Activated gamma-delta T cell treated with Interleukin-2 at 50 U/mL for 16 hours (primary cell): Measurements from ENCODE around the gene CTNNBIP1.
"Not testable (repeated sequence)": the region's sequence is repeated elsewhere in the genome, so short reads cannot be mapped to it uniquely, and the experiment has no call there.

Experiments used
- DNase-seq: peaks from one replicate; pipeline ENCODE4 v3.0.0-alpha.2; 2020

Gene CTNNBIP1, protein sequence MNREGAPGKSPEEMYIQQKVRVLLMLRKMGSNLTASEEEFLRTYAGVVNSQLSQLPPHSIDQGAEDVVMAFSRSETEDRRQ

DNA sequence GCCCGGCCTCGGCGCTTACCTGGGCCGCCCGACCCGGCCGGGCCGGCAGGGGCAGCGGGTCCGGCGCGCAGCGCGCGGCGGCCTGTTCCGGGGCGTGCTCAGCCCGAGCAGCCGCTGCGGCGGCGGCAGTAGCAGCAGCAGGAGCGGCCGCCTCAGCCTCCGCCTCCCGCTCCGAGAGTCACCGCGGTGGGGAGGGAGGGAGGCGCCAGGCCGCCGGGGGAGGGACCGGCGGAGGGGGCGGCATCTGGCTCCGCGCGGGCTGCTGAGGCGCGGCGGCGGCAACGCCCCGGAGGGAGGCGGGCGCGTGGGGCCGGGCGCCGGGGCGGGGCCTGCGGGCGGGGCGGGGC, at the start of gene CTNNBIP1:
Gene CTNNBIP1 (minus strand): TSS at position 194 of the 347 bp plus-strand sequence. CDS start 38,205 bp downstream, outside the sequence.
- no peak for DNase-seq

DNA sequence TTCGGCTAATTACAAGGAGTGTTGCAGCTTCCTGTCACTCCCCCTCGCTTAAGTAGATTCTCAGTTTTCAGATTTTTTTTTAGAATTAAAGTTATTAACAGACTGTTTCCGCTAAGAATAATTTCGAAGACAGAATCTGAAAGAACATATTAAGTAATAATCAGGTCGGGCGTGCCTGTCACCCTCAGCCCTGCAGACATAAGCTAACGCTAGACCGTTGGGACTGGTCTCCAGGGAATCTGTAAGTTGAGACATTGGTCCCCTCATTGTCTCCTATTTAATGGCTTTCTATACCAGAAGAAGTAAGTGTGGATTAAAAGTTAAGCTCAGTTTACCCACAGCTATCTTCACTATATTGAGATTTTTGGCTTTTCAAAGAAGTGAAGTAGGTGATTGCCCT, 47.7 kb upstream of the CTNNBIP1 start:
- DNase-seq: no peak

DNA sequence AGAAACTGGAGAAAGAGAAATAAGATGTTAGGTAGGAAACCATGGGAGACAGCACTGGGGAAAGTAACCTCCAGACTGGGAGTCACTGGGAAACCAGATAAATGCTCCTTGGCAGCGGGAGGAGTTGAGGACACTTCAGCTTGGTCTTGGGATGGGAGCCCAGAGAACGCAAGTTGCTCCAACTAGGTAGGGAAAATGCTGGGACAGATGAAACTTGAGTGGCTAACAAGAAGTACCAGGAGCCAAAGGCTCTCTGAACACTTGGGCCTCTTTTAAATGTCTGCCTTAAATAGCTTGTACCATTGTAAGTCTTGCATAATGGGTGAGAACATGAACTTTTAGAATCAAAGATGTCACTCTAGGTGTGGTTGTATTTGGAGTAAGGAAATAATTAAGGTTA, 36.2 kb upstream of the CTNNBIP1 start:
- no peak for DNase-seq

DNA sequence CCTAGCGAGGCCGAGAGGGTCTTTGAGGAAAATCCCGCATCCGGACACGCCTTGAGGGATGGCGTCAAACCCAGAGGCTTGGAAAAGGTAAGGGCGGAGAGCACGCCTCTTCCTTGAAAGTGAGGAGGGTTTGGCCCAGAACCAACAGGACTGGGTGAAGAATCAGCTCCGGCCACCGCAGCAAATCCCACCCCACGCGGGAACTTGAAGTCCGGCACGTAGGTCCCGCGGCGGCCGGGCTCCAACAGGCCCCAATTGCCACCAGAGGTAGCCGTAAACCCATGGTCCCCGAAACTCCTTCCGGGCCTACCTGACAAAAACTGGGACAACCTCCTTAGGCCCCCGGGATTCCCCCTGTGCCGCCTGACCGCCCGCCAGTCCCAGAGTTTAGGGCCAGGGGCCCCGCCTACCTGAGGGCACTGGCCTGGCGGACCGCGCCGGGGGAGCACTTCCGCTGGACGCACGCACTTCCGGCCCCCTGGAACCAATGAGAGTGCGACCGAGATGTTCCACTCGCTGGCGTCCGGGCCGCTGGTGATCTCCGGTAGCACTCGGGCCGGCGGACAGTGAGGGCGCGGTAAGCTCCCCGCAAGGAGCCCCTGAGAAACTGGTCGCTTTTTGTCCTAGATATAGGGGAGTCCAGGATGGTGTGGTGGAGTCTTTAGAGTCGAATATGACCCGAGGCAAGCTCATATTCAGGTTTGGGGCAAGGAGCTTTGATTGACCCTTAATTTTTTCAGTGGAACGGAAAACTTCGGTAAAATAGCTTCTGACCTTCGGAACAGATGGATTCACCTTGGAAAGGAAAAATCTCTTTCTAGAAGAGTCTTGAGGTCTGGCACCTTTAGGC, 33.1 kb upstream of the CTNNBIP1 start, which contains the start of the genes LZIC and NMNAT1:
Gene LZIC (minus strand): TSS at position 453 of the 850 bp plus-strand sequence. CDS start 6,772 bp downstream, outside the sequence.
Gene NMNAT1 (plus strand): TSS at position 537 of the 850 bp plus-strand sequence. CDS start 28,599 bp downstream, outside the sequence.
- DNase-seq: peak; percentile 86

DNA sequence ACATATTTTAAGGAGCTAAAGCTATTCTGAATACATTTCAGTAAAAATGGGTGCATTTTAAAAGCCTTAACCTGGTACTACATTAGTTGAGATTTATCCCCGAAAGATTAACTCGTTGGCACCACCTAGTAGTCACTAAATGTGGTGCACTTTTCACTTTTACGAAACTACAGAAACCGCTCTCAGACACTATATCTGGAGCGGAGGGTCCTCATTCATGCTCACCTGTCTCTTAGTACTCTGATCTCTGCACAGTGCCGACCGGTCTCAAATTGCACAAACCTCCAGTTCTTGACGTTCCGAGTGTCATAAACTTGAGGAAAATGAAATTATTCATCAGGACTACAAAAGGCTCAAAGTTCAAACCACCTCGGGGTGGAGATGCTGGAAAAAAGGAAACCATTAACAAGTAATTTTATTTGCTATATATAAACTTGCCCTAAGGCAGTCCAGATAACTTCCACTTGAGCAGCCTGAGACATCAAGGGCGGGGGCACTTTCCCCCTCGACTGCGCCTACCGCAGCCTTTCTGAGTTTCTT, 32.4 kb upstream of the CTNNBIP1 start:
- DNase-seq: peak; percentile 6

DNA sequence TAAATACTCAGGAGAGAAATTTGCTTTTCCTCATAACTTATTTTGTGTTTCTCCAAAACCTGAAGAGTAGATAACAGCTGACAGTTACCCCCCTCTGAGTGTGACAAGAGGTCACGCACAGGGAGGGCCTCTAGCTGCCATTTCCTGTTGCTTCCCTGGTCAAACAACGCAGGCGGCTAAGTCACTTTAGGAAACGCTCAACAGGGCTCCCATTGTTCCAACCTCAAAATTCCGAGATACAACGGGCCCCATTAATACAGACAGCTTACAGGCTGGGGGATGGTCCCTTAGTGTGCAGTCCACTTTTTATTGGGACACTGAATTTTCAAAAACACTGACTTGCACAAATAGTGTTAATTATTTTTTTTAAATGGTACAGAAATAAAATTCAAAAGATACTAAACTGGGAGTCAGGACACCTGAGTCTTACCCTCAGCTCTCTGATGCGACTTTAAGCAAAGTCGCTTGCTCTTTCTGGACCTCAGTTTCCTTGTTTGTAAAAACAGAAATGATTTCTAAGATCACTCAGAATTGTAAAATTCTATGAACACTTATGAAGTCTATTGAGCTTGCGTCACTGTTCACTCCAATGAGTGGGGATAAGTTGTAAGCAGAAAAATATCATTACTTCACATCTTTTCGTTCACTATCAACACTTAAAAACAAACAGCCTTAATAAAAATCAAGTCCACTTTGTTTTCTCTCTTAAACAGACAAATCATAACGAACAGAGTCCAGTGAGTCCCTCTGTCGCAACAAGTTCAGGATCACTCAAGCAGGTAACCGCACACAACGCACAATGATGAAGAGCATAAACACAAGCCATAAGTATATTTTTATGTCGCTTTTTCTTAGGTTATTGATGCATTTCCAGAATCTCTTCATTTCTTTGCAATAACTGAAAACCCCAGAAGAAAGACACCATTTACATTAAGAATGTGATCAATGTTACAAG, 19.6 kb upstream of the CTNNBIP1 start:
- DNase-seq: no peak

DNA sequence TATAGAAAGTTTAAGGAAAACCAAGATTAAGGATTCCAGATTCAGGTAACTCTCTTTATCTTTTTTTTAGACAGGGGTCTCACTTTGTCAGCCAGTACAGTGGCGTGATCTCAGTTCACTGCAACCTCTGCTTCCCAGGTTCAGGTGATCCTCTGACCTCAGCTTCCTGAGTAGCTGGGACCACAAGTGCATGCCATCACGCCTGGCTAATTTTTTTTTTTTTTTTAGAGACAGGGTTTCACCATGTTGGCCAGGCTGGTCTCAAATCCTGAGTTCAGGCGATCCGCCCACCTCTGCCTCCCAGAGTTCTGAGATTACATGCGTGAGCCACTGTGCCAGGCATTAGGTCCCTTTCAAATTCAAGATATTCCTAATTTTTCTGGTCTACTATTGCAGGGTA, 17.2 kb upstream of the CTNNBIP1 start:
- no peak for DNase-seq

DNA sequence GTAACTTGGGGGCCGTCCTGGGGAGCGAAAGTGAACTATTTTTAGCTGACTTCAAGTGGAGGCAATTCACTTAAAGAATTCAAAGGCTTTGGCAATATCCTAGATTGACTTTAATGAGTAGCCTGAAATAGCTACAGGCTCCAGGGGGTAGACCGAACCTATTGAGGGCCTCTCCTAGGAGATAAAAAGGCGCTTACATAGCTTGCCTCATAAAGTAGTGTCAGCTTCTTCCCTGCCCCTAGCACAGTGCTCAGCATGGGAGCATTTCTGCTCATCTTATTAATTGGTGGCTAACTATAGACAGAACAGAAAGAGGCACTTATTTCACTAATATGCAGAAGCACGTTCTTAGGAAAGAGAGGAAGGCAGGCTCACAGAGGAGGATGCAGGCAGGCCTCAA, 12.3 kb upstream of the CTNNBIP1 start:
- DNase-seq: no peak

DNA sequence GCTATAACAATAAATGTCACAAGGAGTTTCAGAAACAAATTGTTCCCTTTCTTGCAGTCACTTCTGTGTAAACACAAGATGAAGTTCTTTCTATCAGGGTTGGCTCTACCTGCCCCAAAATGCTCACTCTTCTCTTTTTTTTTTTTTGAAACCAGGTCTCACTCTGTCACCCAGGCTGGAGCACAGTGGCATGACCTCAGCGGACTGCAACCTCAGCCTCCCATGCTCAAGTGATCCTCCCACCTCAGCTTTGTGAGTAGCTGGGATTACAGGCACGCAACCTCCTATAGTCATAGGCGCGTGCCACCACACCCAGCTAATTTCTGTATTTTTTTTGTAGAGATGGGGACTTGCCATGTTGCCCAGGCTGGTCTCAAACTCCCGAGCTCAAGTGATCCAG, 10.5 kb upstream of the CTNNBIP1 start:
- DNase-seq: no peak

DNA sequence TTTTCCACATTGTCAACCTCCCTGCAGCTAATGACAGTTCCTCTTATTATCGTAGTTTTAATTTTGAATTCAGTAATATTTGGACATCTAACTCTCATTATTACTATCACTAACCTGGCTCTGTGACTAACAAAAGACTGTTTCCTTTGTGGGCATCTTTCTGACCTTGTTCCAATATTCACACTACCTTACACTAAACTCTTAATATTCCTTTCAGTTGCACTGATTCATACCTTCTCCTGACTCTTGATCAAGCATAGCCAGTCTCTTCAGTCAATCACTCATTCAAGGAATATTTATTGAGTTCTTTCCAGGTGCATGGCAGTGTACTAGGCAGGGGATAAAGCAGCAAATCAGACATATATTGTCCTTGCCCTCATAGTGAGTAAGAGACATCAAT, 7.8 kb upstream of the CTNNBIP1 start:
- DNase-seq: no peak

DNA sequence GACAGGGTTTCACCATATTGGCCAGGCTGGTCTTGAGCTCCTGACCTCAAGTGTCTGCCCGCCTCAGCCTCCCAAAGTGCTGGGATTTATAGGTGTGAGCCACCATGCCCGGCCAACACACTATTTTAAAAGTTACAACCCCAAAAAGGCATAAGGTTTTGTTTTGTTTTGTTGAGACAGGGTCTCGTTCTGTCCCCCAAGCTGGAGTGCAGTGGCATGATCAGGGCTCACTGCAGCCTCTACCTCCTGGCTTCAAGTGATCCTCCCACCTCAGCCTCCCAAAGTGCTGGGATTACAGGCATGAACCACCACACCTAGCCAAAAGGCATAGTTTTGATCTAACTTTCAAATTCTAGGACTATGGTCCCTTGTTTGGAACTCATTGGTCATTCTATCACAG, 7.4 kb upstream of the CTNNBIP1 start:
- DNase-seq: not testable (repeated sequence)

DNA sequence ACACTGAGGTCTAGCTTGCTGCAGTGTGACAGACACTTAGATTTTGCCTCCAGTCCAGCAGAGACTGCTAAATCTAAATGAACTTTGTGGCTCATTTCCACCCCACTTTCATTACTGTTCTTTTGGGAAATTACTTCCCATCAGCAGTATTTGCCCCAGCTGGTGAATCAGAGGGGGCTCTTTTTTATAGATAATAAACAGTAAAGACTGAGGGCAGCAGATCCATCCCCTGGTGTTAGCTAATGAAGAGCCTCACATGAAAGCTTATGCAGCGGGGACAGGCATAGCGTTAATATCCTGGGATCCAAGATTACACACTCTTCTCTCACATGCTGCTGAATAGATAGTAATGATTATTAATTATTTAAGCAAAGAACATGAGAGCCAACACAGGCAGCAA, 6.4 kb upstream of the CTNNBIP1 start:
- DNase-seq: no peak

DNA sequence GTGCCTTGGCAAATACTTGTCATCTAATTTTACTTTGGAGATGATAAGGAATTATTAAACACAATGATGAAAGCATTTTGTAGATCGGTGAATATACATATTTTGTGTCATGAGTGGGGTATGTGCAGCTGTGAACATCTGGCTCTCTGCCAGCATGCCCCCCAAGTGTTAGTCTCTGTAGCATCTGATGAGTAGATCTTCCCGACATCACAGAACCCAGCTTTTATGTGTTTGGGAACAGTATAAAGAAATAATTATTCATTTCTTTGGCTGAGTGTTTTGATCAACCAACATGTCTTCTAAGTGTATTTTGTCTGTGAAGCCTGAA, 4.5 kb upstream of the CTNNBIP1 start:
- DNase-seq: no peak

DNA sequence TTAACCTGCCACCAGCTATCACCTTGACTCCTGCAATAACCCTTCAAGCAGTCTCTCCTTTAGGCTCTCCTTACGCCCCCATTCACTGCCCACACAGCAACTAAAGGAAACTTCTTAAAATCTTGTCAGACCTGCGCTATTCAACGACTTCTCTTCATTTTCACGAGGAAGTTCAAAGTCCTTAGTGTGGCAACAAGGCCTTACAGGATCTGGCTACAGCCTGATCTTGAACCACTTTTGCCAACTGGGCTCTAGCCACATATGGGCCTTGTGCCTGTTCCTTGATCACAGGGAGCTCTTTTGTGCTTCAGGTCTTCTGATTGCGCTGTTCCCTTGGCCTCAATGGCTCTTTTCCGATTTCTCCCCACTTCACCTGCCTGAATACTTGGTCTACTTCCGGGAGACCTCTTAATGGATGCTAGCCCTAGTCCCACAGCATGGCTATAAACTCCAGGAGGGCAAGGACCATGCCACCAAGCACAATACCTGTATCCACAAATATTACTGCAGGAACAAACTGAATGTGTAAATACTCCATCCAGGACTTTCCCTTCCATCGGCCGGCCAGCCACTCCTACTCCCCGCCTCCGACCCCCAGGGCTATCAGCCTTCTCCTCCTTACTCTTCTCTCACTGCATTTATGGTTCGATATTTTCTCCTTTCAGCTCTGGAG, 2.3 kb upstream of the CTNNBIP1 start:
- no peak for DNase-seq

DNA sequence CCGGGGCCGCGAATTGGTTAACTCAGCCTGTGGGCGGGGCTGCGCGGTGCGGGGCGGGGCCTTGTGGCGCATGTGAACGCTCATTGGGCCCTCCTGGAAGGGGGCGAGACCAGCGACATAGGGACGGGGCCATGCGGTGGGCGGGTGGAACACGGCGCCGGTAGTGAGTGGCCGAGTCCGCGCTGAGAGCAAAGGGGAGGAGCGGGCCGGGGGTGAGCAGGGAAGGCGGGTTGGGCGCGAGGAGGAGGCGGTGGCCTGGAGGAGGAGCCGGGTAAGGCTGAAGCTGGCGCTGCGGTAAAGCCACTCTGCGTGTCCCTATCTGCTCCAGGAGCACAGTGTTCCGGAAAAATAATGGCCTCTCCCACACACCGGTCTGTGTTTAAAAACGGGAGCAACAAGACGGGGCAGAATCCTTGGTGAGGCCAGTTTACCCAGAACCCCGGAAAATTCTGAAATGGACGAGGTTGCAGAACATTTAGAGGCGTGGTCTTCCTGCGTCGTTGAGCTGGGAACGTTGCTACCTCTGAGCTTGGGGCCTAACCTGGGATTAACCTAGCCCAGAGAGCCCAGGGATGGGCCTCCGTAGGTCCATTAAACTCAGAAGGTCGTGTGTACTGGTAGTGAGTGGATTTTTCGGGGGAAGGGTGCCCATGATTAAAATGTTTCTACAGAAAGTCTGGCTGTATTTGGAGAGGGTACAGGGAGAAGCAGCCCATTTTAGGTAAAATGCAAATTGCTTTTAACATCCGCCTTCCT, 532 bp upstream of the CTNNBIP1 start:
- peak; percentile 100 for DNase-seq

DNA sequence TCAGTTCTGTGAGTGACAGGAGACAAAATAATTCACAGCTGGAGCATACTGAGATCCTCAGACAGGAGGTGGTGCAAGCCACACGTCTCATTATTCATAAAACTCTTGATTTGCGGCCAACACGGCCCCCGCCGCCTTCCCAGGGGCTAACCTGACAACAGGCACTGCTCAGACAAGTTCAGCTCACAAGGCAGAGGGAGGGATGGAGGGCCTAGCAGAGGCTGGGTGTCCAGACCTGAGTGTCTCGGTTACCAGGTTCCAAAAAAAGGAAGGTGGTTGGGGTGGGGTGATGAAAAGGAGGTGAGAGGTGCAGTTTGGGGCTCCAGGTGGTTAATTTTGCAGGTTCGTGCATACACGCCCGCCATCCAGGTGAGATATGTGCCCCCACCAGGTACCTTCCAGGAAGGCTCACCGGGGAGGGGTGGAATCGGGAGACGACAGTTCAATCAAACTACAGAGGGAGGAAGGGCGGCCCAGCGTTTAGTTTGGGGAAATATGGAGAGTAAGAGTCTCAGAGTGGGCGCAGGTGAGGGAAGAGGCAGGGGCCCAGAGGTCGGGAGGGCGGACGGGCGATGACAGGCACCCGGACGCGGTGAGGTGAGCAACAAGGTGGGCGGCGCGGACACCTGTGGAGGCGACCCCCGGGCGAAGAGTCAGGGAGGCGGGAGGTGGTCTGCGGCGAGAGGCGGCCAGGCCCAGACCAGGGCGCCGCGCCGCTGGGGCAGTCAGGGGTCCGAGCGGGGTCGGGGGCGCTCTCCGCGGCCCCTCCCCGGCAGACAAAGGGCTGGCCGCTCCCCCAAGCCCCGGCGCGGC, 629 bp downstream of the CTNNBIP1 start:
- DNase-seq: peak; percentile 24

DNA sequence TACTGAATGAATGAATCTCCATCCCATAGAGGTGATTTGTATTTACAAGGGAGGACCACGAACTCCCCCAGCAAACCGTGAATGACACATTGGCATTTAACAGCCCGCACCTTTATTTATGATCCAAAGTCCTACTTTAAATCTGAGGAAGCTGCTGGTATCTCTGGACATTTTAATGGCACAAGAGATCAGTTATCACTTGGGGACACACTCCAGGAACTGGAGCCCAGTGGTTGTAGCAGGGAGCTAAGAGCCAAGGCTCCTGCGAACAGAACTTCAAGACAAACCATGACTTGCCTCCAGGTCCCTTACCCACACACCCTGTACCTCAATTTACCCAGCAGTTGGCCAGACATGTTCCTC, 1.2 kb downstream of the CTNNBIP1 start:
- no peak for DNase-seq

DNA sequence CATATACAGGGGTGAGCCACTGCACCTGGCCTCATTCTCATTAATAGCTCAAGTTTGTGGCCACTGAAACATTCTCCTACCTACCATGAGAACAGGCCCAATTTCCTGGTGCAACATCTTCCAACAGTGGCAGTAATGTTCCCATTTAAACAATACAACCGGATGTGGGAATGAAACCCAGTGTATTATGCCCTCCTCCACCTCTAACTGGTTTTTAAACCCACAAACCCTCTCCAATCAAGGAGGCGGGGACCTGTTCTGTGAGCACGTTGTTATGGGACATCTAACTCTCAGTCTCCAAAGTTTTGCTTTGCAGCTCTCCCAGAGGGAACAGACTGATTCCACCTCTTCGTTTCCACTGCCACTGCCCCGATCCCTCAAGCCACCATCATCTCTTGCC, 2.6 kb downstream of the CTNNBIP1 start:
- DNase-seq: no peak

DNA sequence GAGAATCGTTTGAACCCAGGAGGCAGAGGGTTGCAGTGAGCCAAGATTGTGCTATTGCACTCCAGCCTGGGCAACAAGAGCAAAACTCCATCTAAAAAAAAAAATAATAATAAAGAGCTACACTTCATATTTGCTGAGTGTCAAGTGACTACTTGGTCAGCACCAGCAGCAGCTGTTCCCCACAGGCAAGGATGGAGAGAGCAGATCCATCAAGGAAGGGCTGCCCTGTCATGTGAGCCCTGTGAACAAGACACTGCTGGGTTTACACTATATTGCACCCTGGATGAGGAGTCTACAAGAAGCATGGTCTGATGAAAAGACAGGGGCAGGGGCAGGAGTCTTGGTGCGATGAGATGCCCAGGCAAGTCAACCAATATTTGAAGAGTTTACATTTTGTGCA, 3.6 kb downstream of the CTNNBIP1 start:
- DNase-seq: no peak

DNA sequence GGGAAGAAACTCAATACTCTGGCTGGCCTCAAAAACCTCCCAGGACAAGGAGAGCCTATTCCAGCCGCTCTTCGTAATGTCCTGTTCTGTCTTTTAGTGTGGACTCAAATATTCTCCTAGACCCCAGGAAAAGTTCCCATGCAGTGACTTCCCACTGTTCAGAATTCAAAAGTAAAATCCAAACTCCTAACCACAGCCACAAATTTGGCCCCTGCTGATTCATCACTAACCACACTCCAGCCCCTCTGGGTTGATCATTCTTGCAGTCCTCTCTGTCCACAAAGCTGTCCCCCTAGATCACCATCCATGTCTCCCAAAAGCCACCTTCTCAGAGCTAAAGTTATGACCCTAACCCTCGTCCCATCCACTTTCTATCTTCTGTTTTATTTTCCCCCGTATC, 5.1 kb downstream of the CTNNBIP1 start:
- DNase-seq: no peak

DNA sequence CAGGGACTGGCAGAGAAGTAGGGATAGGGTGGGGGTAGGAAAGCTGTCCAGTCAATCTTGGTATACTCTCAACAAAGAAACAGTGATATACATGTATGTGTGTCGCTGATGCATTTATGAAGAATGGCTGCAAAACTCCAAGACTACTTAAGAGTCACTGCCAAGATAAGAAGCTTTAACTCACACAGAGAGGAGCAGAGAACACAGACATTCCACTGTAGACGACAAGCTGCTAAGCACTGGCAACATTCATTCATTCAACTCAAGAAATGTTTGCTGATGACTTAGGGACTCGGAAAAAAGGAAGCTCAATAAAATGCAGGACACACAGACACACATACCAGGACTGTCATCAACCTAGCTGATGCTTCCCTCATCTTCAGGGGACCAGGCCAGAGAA, 5.5 kb downstream of the CTNNBIP1 start:
- no peak for DNase-seq
